ENCODE measurements around the gene PPP1R14B. TPM values are rescaled to one million over a fixed set of nuclear protein-coding genes. Genes with fewer than 3 reads are reported as not detected.
A peak's percentile ranks its signal among the peaks of the same experiment; 100 is the strongest.

PPP1R14B gene
- total and polyA plus RNA-seq, 2 of the 13 experiments (the other 11 are each of a cell fraction or from before 2014, with no cell fraction given), result 110 to 148 TPM

- TF ChIP-seq, protein P1, sequence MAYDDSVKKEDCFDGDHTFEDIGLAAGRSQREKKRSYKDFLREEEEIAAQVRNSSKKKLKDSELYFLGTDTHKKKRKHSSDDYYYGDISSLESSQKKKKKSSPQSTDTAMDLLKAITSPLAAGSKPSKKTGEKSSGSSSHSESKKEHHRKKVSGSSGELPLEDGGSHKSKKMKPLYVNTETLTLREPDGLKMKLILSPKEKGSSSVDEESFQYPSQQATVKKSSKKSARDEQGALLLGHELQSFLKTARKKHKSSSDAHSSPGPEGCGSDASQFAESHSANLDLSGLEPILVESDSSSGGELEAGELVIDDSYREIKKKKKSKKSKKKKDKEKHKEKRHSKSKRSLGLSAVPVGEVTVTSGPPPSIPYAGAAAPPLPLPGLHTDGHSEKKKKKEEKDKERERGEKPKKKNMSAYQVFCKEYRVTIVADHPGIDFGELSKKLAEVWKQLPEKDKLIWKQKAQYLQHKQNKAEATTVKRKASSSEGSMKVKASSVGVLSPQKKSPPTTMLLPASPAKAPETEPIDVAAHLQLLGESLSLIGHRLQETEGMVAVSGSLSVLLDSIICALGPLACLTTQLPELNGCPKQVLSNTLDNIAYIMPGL (CRISPR knock-in tag; IDR thresholded peaks at IDR 0.05; ENCODE audit: borderline replicate concordance in 1 of 2, low read depth in 1 of 2), result peak; percentile 61 to 69; a peak in 3 of 4 replicates
- TF ChIP-seq ATF7 (IDR thresholded peaks at IDR 0.05), result no peak
- TF ChIP-seq ATF7 (CRISPR knock-in tag; IDR thresholded peaks at IDR 0.05), result no peak
- TF ChIP-seq GATA4 (IDR thresholded peaks at IDR 0.05; ENCODE audit: borderline replicate concordance, low read depth), result peak; percentile 45; the same call in 1 of the 2 replicates
- no peak for TF ChIP-seq USF2 (IDR thresholded peaks at IDR 0.05; ENCODE audit: low read depth, low read length)
- TF ChIP-seq USF2 (CRISPR knock-in tag; IDR thresholded peaks at IDR 0.05; ENCODE audit: borderline replicate concordance), result no peak; the same call in 1 of the 2 replicates
- TF ChIP-seq FOXP1 (IDR thresholded peaks at IDR 0.05), result no peak
- no peak for TF ChIP-seq FOXP1 (CRISPR knock-in tag; IDR thresholded peaks at IDR 0.05)
- peak; percentile 57; the same call in 1 of the 2 replicates for TF ChIP-seq ZNF770 (CRISPR knock-in tag; IDR thresholded peaks at IDR 0.05)
- peak; percentile 68; the same call in 1 of the 2 replicates for TF ChIP-seq ZC3H13 (CRISPR knock-in tag; IDR thresholded peaks at IDR 0.05)
- TF ChIP-seq, protein P2, sequence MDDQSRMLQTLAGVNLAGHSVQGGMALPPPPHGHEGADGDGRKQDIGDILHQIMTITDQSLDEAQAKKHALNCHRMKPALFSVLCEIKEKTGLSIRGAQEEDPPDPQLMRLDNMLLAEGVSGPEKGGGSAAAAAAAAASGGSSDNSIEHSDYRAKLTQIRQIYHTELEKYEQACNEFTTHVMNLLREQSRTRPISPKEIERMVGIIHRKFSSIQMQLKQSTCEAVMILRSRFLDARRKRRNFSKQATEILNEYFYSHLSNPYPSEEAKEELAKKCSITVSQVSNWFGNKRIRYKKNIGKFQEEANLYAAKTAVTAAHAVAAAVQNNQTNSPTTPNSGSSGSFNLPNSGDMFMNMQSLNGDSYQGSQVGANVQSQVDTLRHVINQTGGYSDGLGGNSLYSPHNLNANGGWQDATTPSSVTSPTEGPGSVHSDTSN (CRISPR knock-in tag; IDR thresholded peaks at IDR 0.05; ENCODE audit: borderline replicate concordance), result 0 out of 2 replicates have a peak, but pooled peaks have one; percentile 37
- TF ChIP-seq ZFY (CRISPR knock-in tag; IDR thresholded peaks at IDR 0.05), result no peak; the same call in 1 of the 2 replicates
- peak; percentile 41; the same call in 1 of the 2 replicates for TF ChIP-seq ZNF776 (CRISPR knock-in tag; IDR thresholded peaks at IDR 0.05)
- TF ChIP-seq HNRNPH1 (optimal IDR thresholded peaks at IDR 0.05; ENCODE audit: low read depth, low read length), result no peak
- TF ChIP-seq GABPB1 (CRISPR knock-in tag; IDR thresholded peaks at IDR 0.05), result peak; percentile 96
- TF ChIP-seq SMAD3 (CRISPR knock-in tag; IDR thresholded peaks at IDR 0.05), result 0 out of 2 replicates have a peak, but pooled peaks have one; percentile 41
- TF ChIP-seq EHMT2 (IDR thresholded peaks at IDR 0.05; ENCODE audit: borderline replicate concordance, low read depth, low read length), result no peak
- TF ChIP-seq ZNF615 (CRISPR knock-in tag; IDR thresholded peaks at IDR 0.05; ENCODE audit: borderline replicate concordance), result no peak; the same call in 1 of the 2 replicates
- no peak for TF ChIP-seq JDP2 (CRISPR knock-in tag; IDR thresholded peaks at IDR 0.05; ENCODE audit: borderline replicate concordance)
- TF ChIP-seq STAT5B (CRISPR knock-in tag; IDR thresholded peaks at IDR 0.05), result no peak
- TF ChIP-seq ZNF124 (CRISPR knock-in tag; IDR thresholded peaks at IDR 0.05), result peak; percentile 19; the same call in 1 of the 2 replicates
- peak; percentile 45; the same call in 1 of the 2 replicates for TF ChIP-seq NCOA1 (CRISPR knock-in tag; IDR thresholded peaks at IDR 0.05)
- no peak for TF ChIP-seq RFX1 (IDR thresholded peaks at IDR 0.05)
Measured at GRCh38 chr11:64225608-64226506, 20.9 kb downstream of the PPP1R14B start, which contains the start of the genes NUDT22 and TRPT1 (continued).

Measured in HepG2 (cell line).